K562 (cell line): ENCODE data around the gene ACAT1. TPM values are rescaled to one million over a fixed set of nuclear protein-coding genes. Genes with fewer than 3 reads are reported as not detected.

ENCODE experiments used
- CSDE1 ChIP-seq, 2 experiments: fragments of 450-650 bp; IDR thresholded peaks; 2 replicates each; pipeline ENCODE4 v1.6.1; 2016; ENCODE audit warnings: mild to moderate bottlenecking in 1 of 2
- EHMT2 ChIP-seq: fragments of 450-650 bp; IDR thresholded peaks from 2 replicates; pipeline ENCODE4 v1.6.1; 2018; ENCODE audit warnings: antibody characterized with exemption
- ERF ChIP-seq: fragments of 450-650 bp; formaldehyde crosslinking; IDR thresholded peaks from 2 replicates; pipeline ENCODE4 v1.4.0; 2020; ENCODE audit warnings: mild to moderate bottlenecking, mixed read lengths
- FOXM1 ChIP-seq, 2 experiments: fragments of 450-650 bp in 1 of 2; sonication (generic) in 1 of 2; formaldehyde crosslinking in 1 of 2; IDR thresholded peaks; 2 replicates each; pipeline versions ENCODE4 v1.6.1 to v1.9.0; 2017 to 2022; ENCODE audit warnings: low read depth in 2 of 2, mild to moderate bottlenecking in 2 of 2, missing genetic modification reagents in 1 of 2, moderate library complexity in 1 of 2
- GTF2A2 ChIP-seq: IDR thresholded peaks from 2 replicates; pipeline ENCODE4 v1.6.1; 2016; ENCODE audit warnings: mild to moderate bottlenecking, missing genetic modification characterization, missing compliant biosample characterization
- JUND ChIP-seq, 2 experiments: IDR thresholded peaks; 2 replicates in 1 of 2; 3 replicates in 1 of 2; pipeline ENCODE4 v1.6.1; 2011; ENCODE audit warnings: borderline replicate concordance in 2 of 2, low read depth in 2 of 2, low read length in 2 of 2, improper control_type of control experiment in 1 of 2, missing biosample characterization in 1 of 2, missing genetic modification characterization in 1 of 2, missing genetic modification reagents in 1 of 2
- KLF1 ChIP-seq: fragments of 450-650 bp; IDR thresholded peaks from 2 replicates; pipeline ENCODE4 v1.6.1; 2016; ENCODE audit warnings: missing genetic modification characterization, missing compliant biosample characterization
- KLF13 ChIP-seq: fragments of 450-650 bp; IDR thresholded peaks from 2 replicates; pipeline ENCODE4 v1.6.1; 2016; ENCODE audit warnings: missing genetic modification characterization, low read depth, mild to moderate bottlenecking, missing compliant biosample characterization, moderate library complexity, borderline replicate concordance
- MTA1 ChIP-seq: fragments of 450-650 bp; IDR thresholded peaks from 2 replicates; pipeline ENCODE4 v1.6.1; 2017; ENCODE audit warnings: borderline replicate concordance
- NELFE ChIP-seq: IDR thresholded peaks from 2 replicates; pipeline ENCODE4 v1.6.1; 2011; ENCODE audit warnings: mild to moderate bottlenecking; ENCODE audit not compliant: insufficient read depth, insufficient read length
- POLR2G ChIP-seq: fragments of 200-400 bp; formaldehyde crosslinking; IDR thresholded peaks from 2 replicates; pipeline ENCODE4 v1.6.1; 2017; ENCODE audit warnings: low read depth, mild to moderate bottlenecking, antibody characterized with exemption, low read length, moderate library complexity
- PRPF4 ChIP-seq: fragments of 200-400 bp; formaldehyde crosslinking; IDR thresholded peaks from one replicate; pipeline ENCODE4 v1.6.1; 2017; ENCODE audit warnings: low read length, low read depth, mild to moderate bottlenecking; ENCODE audit not compliant: insufficient read depth, poor library complexity, severe bottlenecking
- SNRNP70 ChIP-seq: fragments of 200-400 bp; formaldehyde crosslinking; optimal IDR thresholded peaks from 2 replicates; pipeline ENCODE3; 2017; ENCODE audit warnings: low read depth, low read length
- TEAD1 ChIP-seq, 2 experiments: fragments of 450-650 bp in 1 of 2; sonication (generic) in 1 of 2; formaldehyde crosslinking; IDR thresholded peaks; 2 replicates each; pipeline versions ENCODE4 v1.4.0 to v1.8.0; 2020 to 2022; ENCODE audit warnings: mild to moderate bottlenecking in 2 of 2, missing genetic modification reagents in 1 of 2
- polyA plus RNA-seq, 8 experiments: library from polyadenylated mRNA; depleted of rRNA in 4 of 8; stranded (reverse) in 5 of 8; unstranded in 3 of 8; fragments of >200 nt; fragmentation: Nextera tagmentation in 2 of 8; fragmentation: Illumina TruSeq in 1 of 8; extraction: Ambion mirVana in 2 of 8; extraction: Trizol in 1 of 8; gene quantifications; 2 replicates each; pipeline versions ENCODE4 v1.2.1 to v1.2.3, GENCODE V29; 2011 to 2014; ENCODE audit warnings: inconsistent platforms in 1 of 8, missing spikeins in 1 of 8
- total RNA-seq, 7 experiments: library from RNA; depleted of rRNA in 6 of 7; stranded (reverse); fragments of >200 nt in 6 of 7; fragmentation: Illumina TruSeq in 2 of 7; extraction: Trizol in 2 of 7; gene quantifications; 2 replicates each; pipeline versions ENCODE4 v1.2.1 to v1.2.3, GENCODE V29; 2011 to 2021; ENCODE audit warnings: low replicate concordance in 1 of 7
- TF ChIP-seq, protein P1 (sequence below): fragments of 450-650 bp; formaldehyde crosslinking; IDR thresholded peaks from 2 replicates; pipeline ENCODE4 v1.4.0; 2020; ENCODE audit warnings: mild to moderate bottlenecking, moderate library complexity
- TF ChIP-seq, protein P2 (sequence below): sonication (generic); formaldehyde crosslinking; IDR thresholded peaks from 2 replicates; pipeline ENCODE4 v1.8.0; 2022; ENCODE audit warnings: mild to moderate bottlenecking, missing genetic modification reagents
- TF ChIP-seq, protein P3 (sequence below): IDR thresholded peaks from 2 replicates; pipeline ENCODE4 v1.6.1; 2012; ENCODE audit warnings: low read depth, low read length, improper control_type of control experiment, borderline replicate concordance
- TF ChIP-seq, protein P4 (sequence below): sonication (generic); IDR thresholded peaks from 2 replicates; pipeline ENCODE4 v1.6.1; 2016

The ACAT1 gene
- total and polyA plus RNA-seq, 9 of the 15 experiments (the other 6 are each of a cell fraction or from before 2014, with no cell fraction given): 65.1 to 204 (median 104) TPM

DNA sequence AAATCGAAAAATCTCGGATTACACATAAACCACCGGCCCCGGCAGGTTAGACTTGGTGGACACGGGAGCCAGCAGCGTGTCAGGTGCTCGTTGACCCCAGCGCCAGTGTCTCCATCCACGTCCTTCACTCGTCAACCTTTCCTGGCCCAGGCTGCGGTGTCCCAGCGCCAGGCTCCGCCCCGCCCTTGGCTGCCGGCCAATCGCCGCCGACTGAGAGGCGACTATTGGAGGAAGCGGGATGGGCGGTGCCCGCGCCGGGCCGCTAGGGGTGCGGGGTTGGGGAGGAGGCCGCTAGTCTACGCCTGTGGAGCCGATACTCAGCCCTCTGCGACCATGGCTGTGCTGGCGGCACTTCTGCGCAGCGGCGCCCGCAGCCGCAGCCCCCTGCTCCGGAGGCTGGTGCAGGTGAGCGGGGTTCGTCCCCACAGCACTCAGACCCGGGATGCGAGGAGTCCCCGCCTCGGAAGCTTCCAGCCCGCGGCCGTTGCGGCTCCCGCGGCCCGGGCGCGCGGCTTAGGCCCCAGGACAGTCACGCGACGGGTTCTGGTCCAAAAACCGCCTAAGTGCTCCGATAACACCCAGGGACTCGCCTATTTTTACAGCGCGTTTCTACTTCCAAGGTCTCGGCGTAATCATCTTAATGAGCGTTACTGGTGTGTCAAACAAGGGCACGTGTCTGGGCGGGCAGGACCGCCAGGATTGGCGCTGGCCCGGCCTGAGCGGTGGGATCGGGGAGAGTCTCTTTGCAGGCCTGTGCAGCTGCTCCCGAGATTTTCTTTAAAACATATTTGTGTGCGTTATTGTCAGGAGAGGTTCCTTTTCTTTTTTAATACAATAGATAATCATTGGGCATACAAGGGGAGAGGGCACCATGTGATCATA, at the start of gene ACAT1 (continued):
- TF ChIP-seq, protein P1, sequence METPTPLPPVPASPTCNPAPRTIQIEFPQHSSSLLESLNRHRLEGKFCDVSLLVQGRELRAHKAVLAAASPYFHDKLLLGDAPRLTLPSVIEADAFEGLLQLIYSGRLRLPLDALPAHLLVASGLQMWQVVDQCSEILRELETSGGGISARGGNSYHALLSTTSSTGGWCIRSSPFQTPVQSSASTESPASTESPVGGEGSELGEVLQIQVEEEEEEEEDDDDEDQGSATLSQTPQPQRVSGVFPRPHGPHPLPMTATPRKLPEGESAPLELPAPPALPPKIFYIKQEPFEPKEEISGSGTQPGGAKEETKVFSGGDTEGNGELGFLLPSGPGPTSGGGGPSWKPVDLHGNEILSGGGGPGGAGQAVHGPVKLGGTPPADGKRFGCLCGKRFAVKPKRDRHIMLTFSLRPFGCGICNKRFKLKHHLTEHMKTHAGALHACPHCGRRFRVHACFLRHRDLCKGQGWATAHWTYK (CRISPR knock-in tag): no peak
- TF ChIP-seq, protein P2, sequence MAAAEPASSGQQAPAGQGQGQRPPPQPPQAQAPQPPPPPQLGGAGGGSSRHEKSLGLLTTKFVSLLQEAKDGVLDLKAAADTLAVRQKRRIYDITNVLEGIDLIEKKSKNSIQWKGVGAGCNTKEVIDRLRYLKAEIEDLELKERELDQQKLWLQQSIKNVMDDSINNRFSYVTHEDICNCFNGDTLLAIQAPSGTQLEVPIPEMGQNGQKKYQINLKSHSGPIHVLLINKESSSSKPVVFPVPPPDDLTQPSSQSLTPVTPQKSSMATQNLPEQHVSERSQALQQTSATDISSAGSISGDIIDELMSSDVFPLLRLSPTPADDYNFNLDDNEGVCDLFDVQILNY (CRISPR knock-in tag): no peak
- TF ChIP-seq POLR2G (peak; percentile 99), FOXM1 (IDR thresholded peaks at IDR 0.05; ENCODE audit: low read depth) (no peak), FOXM1 (CRISPR knock-in tag; IDR thresholded peaks at IDR 0.05; ENCODE audit: low read depth) (0 out of 2 replicates have a peak, but pooled peaks have one; percentile 69), NELFE (no peak), GTF2A2 (tag) (no peak), CSDE1 (IDR thresholded peaks at IDR 0.05) (no peak), MTA1 (no peak), JUND (IDR thresholded peaks at IDR 0.05; ENCODE audit: borderline replicate concordance, low read depth, low read length) (0 out of 2 replicates have a peak, but pooled peaks have one; percentile 3), JUND (tag; IDR thresholded peaks at IDR 0.05; ENCODE audit: borderline replicate concordance, low read depth, low read length) (no peak), SNRNP70 (no peak), KLF13 (tag) (peak; percentile 27; the same call in 1 of the 2 replicates), TEAD1 (CRISPR knock-in tag; IDR thresholded peaks at IDR 0.05) (peak in 1 of 2 experiments; percentile 51; a peak in 1 of 4 replicates), PRPF4 (peak; percentile 41), KLF1 (peak; percentile 68), ERF (no peak), EHMT2 (no peak)
- TF ChIP-seq, protein P3, sequence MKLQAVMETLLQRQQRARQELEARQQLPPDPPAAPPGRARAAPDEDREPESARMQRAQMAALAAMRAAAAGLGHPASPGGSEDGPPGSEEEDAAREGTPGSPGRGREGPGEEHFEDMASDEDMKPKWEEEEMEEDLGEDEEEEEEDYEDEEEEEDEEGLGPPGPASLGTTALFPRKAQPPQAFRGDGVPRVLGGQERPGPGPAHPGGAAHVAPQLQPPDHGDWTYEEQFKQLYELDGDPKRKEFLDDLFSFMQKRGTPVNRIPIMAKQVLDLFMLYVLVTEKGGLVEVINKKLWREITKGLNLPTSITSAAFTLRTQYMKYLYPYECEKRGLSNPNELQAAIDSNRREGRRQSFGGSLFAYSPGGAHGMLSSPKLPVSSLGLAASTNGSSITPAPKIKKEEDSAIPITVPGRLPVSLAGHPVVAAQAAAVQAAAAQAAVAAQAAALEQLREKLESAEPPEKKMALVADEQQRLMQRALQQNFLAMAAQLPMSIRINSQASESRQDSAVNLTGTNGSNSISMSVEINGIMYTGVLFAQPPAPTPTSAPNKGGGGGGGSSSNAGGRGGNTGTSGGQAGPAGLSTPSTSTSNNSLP: no peak
- TF ChIP-seq, protein P4, sequence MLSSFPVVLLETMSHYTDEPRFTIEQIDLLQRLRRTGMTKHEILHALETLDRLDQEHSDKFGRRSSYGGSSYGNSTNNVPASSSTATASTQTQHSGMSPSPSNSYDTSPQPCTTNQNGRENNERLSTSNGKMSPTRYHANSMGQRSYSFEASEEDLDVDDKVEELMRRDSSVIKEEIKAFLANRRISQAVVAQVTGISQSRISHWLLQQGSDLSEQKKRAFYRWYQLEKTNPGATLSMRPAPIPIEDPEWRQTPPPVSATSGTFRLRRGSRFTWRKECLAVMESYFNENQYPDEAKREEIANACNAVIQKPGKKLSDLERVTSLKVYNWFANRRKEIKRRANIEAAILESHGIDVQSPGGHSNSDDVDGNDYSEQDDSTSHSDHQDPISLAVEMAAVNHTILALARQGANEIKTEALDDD: 0 out of 2 replicates have a peak, but pooled peaks have one; percentile 14
